Measurements from ENCODE around the gene ALDH7A1. TPM values are rescaled to one million over a fixed set of nuclear protein-coding genes. Genes with fewer than 3 reads are reported as not detected.

The ALDH7A1 gene
- total RNA-seq, 1 donor from 2014 or later = 90.6 TPM

DNA sequence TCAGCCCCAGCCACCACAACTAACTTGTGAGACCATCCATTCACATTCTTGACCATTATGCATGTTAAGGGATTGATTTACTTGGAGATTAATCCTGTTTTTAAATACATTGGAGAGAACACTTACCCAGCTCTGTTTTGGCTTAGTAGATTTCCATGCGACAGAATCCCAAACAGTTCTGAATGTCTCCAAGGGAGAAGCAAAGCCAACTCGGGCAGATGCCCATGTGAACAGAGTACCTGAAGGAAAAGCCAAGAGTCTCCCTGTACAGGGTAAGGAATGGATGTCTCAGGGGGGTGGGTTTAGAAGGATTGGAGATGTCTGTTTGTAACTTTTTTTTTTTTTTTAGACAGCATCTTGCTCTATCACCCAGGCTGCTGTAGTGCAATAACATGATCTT lies 110.8 kb downstream of the ALDH7A1 start:
- no peak overlapping the region for H3K4me3 Mint-ChIP-seq (ENCODE audit: unreplicated experiment)
- Histone ChIP-seq H3K27me3 (ENCODE audit: insufficient read depth, low read length) (no peaks in the 10 kb centered on the region), H3K9ac (ENCODE audit: low read length) (no peak overlapping the region), H3K4me1 (ENCODE audit: insufficient read depth, low read length) (no peaks in the 10 kb centered on the region), H3K4me3 (ENCODE audit: insufficient read depth, low read depth, low read length) (no peak overlapping the region), H3K9me3 (ENCODE audit: insufficient read depth, low read depth, low read length) (no peaks in the 10 kb centered on the region), H3K4me2 (ENCODE audit: low read length) (no peak overlapping the region), H3K36me3 (ENCODE audit: insufficient read depth, low read length) (peaks cover 43% of the 10 kb centered on the region), H3K27ac (ENCODE audit: low read depth, low read length) (no peak overlapping the region), H3K79me2 (ENCODE audit: insufficient read depth, low read length) (no peaks in the 10 kb centered on the region), H4K20me1 (ENCODE audit: insufficient read depth, low read length) (no peaks in the 10 kb centered on the region), H2AFZ (ENCODE audit: low read depth, low read length) (no peak overlapping the region)
- no peaks in the 10 kb centered on the region for H3K9me3 Mint-ChIP-seq (ENCODE audit: unreplicated experiment)
- no peaks in the 10 kb centered on the region for H3K4me1 Mint-ChIP-seq (ENCODE audit: low read depth, unreplicated experiment)
- no peak for TF ChIP-seq EZH2 (IDR thresholded peaks at IDR 0.05; ENCODE audit: insufficient read depth, low read length)
- TF ChIP-seq, protein P1, sequence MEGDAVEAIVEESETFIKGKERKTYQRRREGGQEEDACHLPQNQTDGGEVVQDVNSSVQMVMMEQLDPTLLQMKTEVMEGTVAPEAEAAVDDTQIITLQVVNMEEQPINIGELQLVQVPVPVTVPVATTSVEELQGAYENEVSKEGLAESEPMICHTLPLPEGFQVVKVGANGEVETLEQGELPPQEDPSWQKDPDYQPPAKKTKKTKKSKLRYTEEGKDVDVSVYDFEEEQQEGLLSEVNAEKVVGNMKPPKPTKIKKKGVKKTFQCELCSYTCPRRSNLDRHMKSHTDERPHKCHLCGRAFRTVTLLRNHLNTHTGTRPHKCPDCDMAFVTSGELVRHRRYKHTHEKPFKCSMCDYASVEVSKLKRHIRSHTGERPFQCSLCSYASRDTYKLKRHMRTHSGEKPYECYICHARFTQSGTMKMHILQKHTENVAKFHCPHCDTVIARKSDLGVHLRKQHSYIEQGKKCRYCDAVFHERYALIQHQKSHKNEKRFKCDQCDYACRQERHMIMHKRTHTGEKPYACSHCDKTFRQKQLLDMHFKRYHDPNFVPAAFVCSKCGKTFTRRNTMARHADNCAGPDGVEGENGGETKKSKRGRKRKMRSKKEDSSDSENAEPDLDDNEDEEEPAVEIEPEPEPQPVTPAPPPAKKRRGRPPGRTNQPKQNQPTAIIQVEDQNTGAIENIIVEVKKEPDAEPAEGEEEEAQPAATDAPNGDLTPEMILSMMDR (IDR thresholded peaks at IDR 0.05; ENCODE audit: insufficient read depth, low read depth, low read length) = no peak
- peaks cover 43% of the 10 kb centered on the region for H3K36me3 Mint-ChIP-seq (ENCODE audit: low read depth, unreplicated experiment)
- DNase-seq (ENCODE audit: low read depth) (no peak), FAIRE-seq (no peak)
- no peak overlapping the region for H3K27ac Mint-ChIP-seq (ENCODE audit: unreplicated experiment)
- no peaks in the 10 kb centered on the region for H3K27me3 Mint-ChIP-seq (ENCODE audit: low read depth, unreplicated experiment)

DNA sequence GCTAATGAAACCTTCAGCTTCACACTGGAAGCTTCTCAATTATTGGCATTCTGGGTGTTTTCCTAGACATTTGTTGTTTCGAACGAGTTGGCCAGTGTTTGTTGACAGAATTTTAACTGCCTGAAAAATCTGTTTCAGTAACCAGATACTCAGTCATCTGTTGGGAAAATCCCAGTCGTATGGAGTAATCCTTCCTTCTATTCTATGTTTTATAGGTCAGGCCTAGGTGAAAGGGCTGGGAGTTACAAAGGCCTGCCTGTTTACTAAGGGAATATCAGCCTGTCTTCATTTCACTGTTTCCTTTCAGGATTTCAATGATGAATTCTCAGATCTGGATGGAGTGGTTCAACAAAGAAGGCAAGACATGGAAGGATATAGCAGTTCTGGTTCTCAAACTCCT lies 111.9 kb downstream of the ALDH7A1 start:
- no peak overlapping the region for H2AFZ ChIP-seq (ENCODE audit: low read depth, low read length)
- Mint-ChIP-seq H3K27me3 (ENCODE audit: low read depth, unreplicated experiment) (no peaks in the 10 kb centered on the region), H3K27ac (ENCODE audit: unreplicated experiment) (no peak overlapping the region)

DNA sequence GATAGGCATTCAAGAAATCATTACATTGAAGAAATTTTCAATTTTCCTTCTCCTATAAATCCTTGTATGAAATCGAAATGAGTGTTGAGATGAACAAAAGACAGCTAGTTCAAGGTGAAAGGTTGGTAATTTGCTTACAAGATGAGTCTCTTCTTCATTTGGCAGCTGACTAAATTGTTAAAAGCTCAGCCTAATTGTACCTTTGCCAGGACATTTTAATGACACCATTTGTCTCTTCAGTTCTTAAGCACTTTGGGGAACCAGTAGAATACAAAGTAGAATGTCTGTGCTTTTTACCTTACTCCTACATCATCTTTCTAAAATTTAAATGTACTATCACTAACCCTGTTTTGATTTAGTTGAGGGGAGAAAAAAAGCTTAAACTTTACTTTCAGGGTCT lies 112.4 kb downstream of the ALDH7A1 start:
- TF ChIP-seq, protein P1 (IDR thresholded peaks at IDR 0.05; ENCODE audit: insufficient read depth, low read depth, low read length) = no peak
- TF ChIP-seq EZH2 (IDR thresholded peaks at IDR 0.05; ENCODE audit: insufficient read depth, low read length) = no peak
- H3K9ac ChIP-seq (ENCODE audit: low read length) = no peak overlapping the region
- Mint-ChIP-seq H3K27me3 (ENCODE audit: low read depth, unreplicated experiment) (no peaks in the 10 kb centered on the region), H3K4me3 (ENCODE audit: unreplicated experiment) (no peak overlapping the region), H3K9me3 (ENCODE audit: unreplicated experiment) (no peaks in the 10 kb centered on the region), H3K36me3 (ENCODE audit: low read depth, unreplicated experiment) (peaks cover 42% of the 10 kb centered on the region), H3K4me1 (ENCODE audit: low read depth, unreplicated experiment) (no peaks in the 10 kb centered on the region), H3K27ac (ENCODE audit: unreplicated experiment) (no peak overlapping the region)
- no peak overlapping the region for H3K4me3 ChIP-seq (ENCODE audit: insufficient read depth, low read depth, low read length)
- no peaks in the 10 kb centered on the region for H3K9me3 ChIP-seq (ENCODE audit: insufficient read depth, low read depth, low read length)
- H3K27ac ChIP-seq (ENCODE audit: low read depth, low read length) = no peak overlapping the region
- H3K4me2 ChIP-seq (ENCODE audit: low read length) = no peak overlapping the region
- peaks cover 1% of the 10 kb centered on the region for H3K4me1 ChIP-seq (ENCODE audit: insufficient read depth, low read length)
- peak; percentile 45 for FAIRE-seq
- no peak overlapping the region for H2AFZ ChIP-seq (ENCODE audit: low read depth, low read length)
- H4K20me1 ChIP-seq (ENCODE audit: insufficient read depth, low read length) = no peaks in the 10 kb centered on the region
- H3K79me2 ChIP-seq (ENCODE audit: insufficient read depth, low read length) = no peaks in the 10 kb centered on the region
- H3K36me3 ChIP-seq (ENCODE audit: insufficient read depth, low read length) = peaks cover 32% of the 10 kb centered on the region
- H3K27me3 ChIP-seq (ENCODE audit: insufficient read depth, low read length) = no peaks in the 10 kb centered on the region
- DNase-seq (ENCODE audit: low read depth) = no peak

More for the DNA sequence above, 111.9 kb downstream of the ALDH7A1 start:
- H3K4me1 Mint-ChIP-seq (ENCODE audit: low read depth, unreplicated experiment) = no peaks in the 10 kb centered on the region
- H3K9me3 Mint-ChIP-seq (ENCODE audit: unreplicated experiment) = no peaks in the 10 kb centered on the region
- Histone ChIP-seq H3K27ac (ENCODE audit: low read depth, low read length) (no peak overlapping the region), H4K20me1 (ENCODE audit: insufficient read depth, low read length) (no peaks in the 10 kb centered on the region), H3K36me3 (ENCODE audit: insufficient read depth, low read length) (peaks cover 35% of the 10 kb centered on the region), H3K27me3 (ENCODE audit: insufficient read depth, low read length) (no peaks in the 10 kb centered on the region), H3K4me3 (ENCODE audit: insufficient read depth, low read depth, low read length) (no peak overlapping the region), H3K79me2 (ENCODE audit: insufficient read depth, low read length) (no peaks in the 10 kb centered on the region), H3K4me2 (ENCODE audit: low read length) (no peak overlapping the region), H3K9me3 (ENCODE audit: insufficient read depth, low read depth, low read length) (no peaks in the 10 kb centered on the region), H3K4me1 (ENCODE audit: insufficient read depth, low read length) (no peaks in the 10 kb centered on the region), H3K9ac (ENCODE audit: low read length) (no peak overlapping the region)
- FAIRE-seq (no peak), DNase-seq (ENCODE audit: low read depth) (no peak)
- TF ChIP-seq, protein P1 (IDR thresholded peaks at IDR 0.05; ENCODE audit: insufficient read depth, low read depth, low read length) = no peak
- no peak for TF ChIP-seq EZH2 (IDR thresholded peaks at IDR 0.05; ENCODE audit: insufficient read depth, low read length)
- peaks cover 42% of the 10 kb centered on the region for H3K36me3 Mint-ChIP-seq (ENCODE audit: low read depth, unreplicated experiment)
- H3K4me3 Mint-ChIP-seq (ENCODE audit: unreplicated experiment) = no peak overlapping the region

All from astrocyte (in vitro differentiated cells and primary cell).